HUDEP-2 (cell line): ENCODE results near the gene PPA2.

Experiments used
- DNase-seq, 76 experiments: peaks; one replicate each; lab custom pipeline; 2025; ENCODE audit not compliant: unreplicated experiment in 76 of 76; lab: John Stamatoyannopoulos, UW

Gene PPA2

DNA sequence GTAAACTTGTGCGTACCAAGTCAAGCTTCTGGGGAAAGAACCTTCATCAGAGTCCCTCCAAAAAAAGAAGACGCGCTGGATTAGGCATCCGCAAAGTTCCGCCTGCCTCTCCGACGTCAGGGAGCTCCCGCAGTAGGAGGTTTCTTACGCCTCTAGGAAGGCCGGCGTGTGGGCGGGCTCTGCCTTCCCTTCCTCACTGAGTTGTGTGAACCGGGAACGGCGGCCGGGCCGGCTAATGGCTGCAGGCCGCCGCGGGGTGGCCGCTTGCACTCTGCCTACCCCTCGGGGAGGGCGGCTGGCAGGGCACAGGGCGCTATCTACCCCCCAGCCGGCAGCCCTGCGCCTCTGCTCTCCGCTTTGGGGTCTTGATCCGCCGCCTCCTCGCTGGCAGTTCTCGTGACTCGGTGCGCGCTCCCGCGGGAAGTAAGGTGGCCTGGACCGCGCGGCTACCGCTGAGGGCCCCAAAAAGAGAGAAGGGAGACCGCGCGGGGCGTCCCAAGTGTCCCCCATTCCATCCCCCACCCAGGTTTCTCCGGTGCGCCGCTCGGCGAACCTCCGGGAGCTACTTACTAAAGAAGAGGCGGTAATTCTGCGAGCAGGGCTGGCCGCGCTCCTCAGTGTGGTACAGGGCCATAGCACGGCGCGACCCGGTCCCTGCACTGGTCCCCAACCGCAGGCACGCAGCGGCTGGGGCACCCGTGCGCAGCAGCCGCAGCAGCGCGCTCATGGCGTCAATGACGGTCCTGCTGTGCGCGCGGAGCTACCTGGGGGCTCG, at the start of gene PPA2:
Gene PPA2 (minus strand): TSS at position 739 of the 775 bp plus-strand sequence. CDS start 12 bp downstream, at position 727.
- peak in 75 of 76 experiments; percentile 3 to 85 (median 71) for DNase-seq

DNA sequence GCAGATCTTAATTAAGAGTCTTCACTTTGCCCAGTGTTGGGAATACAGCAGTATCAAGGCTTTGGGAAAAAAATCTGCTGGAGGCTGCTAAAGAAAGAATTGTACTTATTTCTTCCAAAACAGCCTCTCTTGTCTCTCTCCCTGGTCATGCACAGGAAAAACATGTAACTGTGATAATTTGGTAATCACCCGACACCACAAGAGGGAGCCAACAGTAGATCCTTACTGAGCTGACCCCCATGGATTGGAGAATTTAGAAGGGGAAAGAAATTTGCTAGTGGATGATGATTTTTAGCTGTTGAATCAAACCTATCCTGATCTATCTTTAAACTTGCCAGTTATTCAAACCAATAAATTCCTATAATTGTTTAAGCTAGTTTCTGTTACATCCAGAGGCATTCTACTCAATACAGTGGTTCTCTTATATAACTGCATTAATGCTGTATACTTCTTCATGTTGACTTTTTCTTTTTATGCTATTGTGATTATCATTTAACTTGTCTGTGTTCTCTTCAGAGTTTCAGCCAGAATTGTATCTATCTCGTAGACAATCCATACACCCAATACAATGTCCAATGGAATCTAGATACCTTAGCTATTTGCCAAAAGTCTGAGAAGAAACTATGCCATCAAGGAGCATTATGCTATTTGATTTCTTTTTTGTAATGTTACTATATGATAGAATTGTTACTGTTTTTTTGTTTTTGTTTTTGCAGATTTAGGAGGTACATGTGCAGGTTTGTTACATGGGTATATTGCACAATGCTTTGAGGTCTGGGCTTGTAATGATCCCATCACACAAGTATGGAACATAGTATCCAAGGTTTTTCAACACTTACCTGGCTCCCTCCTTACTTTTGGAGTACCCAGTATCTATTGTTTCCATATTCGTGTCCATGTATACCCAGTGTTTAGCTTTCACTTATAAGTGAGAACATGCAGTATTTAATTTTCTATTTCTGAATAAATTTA, 47.2 kb upstream of the PPA2 start:
- DNase-seq: peak in 27 of 76 experiments; percentile 1 to 59 (median 14)

DNA sequence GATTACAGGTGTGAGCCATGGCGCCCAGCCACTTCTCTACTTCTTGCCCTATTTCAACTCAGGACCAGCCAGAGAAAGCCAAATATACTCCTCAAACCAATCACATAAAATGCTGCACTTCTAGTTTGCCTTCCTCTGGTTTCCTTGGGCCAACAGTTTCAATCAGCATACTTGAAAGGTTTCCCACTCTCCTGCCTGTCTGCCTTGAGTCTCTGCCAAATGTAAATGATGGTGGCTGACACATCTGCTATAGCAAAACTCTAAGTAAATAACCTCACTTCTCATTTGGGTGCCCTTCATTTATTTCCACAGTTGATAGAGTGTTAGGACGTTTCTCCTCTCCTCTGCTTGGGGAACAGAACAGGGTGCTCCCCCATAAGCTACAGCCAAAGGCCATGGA, 36.4 kb upstream of the PPA2 start:
- DNase-seq: no peak

DNA sequence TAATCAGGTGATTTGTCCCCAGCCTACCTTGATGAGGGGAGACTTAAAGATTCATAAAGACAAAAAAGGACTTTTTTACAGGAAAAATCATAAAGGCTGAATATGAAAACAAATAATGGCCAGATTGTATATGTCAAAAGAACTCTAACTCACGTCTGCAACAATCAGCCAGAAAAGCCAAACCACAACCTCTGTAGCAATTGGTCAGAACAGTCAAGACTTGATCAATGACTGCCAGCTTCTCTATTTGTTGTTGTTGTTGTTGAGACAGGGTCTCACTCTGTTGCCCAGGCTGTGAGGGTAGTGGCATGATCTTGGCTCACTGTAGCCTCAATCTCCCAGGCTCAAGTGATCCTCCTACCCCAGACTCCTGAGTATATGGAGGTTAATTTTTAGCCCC, 35.9 kb upstream of the PPA2 start:
- DNase-seq: no peak

DNA sequence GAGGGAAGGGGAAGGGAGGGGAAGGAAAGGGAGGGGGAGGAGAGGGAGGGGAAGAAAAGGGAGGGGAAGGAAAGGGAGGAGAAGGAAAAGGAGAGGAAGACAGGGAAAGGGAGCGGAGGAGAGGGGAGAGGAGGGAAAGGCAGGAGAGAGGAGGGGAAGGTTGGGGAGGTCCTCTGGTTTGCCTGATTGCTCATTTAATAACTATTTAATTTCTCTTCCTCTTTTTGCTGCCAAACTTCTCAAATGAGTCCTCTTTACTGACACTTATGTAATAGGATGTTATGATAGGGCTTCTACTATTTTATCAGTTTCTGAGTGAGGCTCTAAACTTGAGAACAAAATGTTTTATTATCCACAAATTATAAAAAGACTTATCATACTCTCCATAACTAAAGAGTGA, 35.4 kb upstream of the PPA2 start:
- no peak for DNase-seq

DNA sequence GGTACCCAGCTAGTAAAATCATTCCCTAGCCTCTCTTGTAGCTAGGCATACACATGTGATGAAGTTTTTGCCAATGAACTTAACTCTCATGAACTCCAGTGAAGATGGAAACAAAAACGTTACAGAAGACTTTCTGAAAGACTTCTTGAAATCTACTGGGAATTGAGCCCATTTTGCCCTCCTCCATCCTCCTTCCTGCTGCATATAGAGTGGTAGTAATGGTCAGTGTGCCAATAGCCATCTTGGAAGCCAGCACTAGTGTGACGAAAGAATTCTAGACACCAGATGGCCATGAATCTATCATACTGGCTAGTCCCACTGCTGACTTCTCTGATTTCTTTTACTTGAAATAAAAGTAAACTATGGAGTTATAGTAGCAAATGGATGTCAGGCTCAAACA, 30.9 kb upstream of the PPA2 start:
- no peak for DNase-seq

DNA sequence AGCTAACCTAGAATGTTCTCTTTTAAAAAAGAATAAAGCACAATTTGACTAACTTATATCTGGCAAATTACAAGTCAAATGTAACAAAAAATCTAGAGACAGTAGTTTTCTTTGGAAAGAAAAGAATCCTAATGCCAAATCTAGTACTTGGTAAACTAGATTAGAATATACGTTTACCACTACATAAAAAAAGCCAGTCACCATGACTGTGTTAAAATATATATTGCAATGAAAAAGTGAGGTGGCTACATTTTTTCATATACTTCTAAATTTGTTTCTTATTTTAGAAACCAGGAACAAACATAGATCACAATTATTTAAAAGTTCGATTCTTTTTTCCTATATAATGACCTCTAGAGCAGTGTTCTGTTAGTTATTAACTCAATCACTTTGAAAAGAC, 29.6 kb upstream of the PPA2 start:
- DNase-seq: no peak

DNA sequence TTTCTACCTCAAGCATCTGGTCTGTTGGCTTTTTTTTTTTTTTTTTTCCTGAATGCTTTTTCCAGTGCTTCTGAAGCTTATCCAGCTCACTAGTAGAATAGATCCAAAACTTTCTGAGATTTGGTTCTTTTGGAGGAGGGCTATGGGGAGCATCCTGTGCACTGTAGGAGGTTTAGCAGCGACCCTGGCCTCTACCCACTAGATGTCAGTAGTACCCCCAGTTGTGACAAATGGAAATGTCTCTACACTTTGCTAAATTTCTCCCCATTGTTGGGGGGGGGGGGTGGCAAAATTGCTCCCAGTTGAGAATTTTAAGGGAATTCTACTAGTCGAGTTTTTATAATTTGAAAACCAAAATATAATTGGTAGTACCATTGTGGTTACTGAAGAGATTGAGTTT, 23.0 kb upstream of the PPA2 start:
- DNase-seq: no peak

DNA sequence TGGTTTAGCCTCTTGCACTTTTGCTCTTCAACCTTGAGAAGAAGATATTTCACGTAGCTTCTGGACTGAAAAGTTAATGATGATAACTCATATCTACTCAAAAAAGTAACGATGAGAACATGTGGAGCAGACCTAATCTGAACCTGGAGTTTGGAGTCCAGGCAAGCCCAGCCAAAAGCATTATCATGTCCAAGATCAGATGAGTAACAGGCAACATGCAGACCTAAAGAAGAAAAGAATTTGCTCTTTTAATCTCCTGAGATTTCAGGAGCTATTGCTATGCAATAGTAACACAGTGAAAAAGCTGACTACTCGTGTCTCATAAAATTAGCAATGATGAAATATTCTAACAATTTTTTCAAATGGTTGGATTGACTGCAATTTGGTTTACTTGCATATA, 21.8 kb upstream of the PPA2 start:
- DNase-seq: no peak

DNA sequence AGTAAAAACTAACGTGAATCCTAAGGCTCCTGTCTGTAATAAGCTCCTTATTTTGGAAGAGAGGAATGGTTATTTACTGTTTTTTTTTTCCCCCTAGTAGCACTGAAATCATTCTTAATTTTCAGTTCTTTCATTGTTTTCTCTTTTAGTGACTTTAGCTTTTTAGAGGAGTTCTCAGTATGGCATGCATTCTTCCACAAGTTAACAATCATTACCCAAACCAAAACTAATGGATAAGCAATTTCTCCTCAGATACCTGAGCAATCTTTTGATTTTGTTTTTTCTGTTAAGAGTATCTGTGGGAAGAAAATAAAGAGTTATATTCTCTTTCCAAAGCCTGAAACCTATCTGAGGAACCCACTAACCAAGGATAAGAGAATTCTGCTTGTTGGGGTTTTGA, 16.7 kb upstream of the PPA2 start:
- no peak for DNase-seq

DNA sequence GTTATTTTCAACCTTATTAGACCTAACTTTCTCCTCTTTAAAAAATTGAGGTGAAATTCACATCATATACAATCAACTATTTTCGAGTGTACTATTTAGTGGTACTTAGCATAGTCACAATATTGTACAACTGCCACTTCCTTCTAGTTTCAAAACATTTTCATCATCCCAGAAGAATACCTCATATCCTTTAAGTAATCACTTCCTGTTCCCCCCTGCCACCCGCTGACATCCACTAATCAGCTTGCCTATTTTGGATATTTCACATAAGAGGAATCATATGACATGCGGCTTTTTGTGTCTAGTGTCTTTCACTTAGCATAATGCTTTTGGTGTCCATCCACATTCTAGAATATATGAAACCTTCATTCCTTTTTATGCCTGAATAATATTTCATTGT, 10.0 kb upstream of the PPA2 start:
- no peak for DNase-seq

DNA sequence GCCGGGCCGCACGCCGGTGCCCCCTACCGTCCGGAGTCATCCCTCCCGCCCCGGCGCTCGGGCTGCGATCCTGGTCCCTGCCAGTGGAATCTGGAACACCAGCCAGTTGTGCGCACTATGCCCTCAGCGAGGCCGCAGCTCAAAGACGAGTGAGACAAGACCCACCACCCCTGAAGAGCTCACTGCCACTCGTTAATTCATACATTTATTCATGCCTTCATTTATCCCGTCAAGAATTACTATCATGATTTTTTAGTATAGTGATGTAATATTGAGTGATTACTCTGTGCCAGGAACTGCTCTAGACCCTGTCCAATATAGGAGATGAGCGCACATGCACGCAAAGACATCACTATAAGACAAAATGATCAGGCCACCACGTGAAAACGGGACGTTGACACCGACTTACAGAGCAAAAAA, 247 bp upstream of the PPA2 start:
- peak in 33 of 76 experiments; percentile 26 to 87 (median 73) for DNase-seq

DNA sequence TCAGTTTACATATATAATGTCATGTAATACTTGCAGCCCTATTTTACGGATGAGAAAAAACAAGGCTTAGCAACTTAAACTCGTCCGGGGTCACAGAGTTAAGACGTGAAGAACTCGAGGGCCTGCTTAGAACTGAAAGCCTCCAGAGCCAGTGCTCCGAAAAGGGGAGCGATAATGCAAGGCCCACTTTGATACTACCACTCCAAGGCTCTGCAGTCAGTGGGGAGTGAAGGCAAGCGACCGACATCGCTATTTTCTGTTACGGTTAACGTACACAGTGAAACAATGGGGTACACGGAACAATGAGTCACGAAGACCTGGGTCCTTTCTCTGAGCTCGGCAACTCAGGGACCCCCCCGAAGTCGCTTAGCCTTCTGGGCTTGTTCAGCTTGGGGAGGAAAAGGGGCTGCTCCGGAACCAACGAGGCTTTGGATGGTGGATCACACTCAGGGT, 965 bp downstream of the PPA2 start:
- DNase-seq: peak in 15 of 76 experiments; percentile 10 to 69 (median 30)

DNA sequence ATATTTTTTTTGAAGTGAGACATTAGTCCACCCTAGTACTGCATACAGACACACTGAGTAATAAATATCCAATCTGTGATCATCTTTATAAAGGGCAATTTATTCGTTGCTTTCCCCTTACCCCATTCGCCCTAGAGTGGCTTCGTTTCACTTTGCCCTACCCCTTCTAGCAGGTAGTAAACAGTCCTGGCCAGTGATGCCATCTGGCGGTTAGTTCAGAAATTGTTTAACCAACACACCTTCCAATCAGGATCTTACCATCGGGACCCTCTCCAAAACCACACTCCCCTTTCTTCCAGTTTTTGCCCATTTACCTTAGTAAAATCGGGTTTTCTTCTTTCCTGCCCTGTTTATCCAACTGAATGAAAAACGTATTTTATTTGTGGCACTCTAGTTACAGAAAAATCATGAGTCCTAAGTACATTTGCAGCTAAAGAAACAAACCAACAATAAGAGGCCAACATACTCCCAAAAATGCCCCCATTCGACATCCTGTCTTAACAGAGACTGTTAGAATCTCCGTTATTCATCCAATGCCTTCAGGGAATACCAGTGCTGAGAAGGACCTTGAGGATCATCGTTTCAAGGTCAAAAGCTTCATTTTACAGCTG, 2.2 kb downstream of the PPA2 start:
- DNase-seq: peak in 72 of 76 experiments; percentile 3 to 84 (median 50)

DNA sequence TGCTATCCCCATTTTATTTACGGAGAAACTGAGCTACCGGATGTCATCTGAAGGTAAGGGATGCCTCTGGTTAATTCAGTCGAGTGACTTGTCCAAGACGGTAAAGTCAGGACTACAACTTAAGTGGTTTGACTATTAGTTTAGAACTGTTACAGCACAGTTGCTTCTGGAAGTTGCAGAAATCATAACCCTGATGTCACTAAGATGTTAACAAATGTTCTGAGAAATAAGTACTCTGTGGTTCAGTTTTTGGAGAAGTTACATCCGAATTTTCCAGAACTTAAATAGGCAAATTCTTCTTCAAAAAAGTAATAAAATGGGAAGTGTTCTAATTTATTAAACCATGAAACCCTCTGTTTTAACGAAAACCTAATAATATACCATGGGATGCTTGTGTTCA, 3.1 kb downstream of the PPA2 start:
- no peak for DNase-seq

DNA sequence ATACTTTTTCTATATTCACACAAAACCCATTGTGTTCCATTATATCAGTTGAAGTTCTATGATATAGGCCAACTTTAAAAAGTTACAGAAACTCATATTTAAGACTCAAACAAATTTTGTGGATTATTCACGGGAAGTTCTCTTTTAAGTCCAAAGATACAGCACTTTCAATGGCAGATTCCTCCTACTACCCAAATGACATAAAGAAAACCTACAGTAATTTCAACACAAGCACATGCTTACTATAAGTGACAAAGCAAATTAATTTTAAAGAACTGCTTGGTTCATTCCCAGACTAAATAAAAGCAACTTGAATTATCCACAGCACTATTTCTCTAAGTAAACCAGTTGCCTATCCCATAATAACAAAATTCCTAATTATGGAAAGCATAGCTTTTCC, 4.1 kb downstream of the PPA2 start:
- no peak for DNase-seq

DNA sequence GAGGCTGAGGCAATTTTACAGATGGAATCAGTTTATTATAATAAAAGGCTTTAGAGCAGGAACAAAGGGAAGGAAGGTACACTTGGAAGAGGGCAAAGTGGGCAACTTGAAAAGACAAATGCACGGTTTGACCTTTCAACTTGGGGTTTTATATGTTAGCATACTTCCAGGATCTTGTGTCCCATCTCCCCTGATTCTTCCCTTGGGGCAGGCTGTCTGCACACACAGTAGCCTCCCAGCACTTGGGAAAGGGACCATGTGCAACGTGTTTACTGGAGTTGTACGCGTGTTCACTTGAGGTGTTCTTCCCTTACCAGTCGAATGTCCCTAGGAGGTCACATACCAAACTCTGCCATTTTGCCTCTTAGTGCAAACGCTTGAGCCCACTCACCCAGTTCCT, 7.3 kb downstream of the PPA2 start:
- no peak for DNase-seq

DNA sequence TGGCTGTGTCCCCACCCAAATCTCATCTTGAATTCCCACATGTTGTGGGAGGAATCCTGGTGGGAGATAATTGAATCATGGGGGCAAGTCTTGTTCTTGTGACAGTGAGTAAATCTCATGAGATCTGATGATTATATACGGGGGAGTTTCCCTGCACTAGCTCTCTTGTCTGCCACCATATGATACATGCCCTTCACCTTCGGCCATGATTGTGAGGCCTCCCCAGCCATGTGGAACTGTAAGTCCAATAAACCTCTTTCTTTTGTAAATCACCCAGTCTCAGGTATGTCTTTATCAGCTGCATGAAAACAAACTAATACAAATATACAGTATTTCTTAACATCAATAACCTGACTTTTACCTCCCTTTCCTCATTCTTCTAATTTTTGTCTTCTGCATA, 9.3 kb downstream of the PPA2 start:
- peak in 1 of 76 experiments; percentile 3 for DNase-seq

DNA sequence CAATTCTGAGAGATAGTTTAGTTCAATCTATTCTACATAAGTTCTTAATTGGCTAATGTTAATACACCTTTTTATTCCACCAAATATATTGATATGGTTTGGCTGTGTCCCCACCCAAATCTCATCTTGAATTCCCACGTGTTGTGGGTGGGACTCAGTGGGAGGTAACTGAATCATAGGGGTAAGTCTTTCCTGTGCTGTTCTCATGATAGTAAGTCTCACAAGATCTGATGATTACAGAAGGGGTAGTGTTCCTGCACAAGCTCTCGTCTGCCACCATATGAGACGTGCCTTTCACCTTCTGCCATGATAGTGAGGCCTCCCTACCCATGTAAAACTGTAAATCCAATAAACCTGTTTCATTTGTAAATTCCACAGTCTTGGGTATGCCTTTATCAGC, 11.3 kb downstream of the PPA2 start:
- peak in 14 of 76 experiments; percentile 0 to 59 (median 14) for DNase-seq

DNA sequence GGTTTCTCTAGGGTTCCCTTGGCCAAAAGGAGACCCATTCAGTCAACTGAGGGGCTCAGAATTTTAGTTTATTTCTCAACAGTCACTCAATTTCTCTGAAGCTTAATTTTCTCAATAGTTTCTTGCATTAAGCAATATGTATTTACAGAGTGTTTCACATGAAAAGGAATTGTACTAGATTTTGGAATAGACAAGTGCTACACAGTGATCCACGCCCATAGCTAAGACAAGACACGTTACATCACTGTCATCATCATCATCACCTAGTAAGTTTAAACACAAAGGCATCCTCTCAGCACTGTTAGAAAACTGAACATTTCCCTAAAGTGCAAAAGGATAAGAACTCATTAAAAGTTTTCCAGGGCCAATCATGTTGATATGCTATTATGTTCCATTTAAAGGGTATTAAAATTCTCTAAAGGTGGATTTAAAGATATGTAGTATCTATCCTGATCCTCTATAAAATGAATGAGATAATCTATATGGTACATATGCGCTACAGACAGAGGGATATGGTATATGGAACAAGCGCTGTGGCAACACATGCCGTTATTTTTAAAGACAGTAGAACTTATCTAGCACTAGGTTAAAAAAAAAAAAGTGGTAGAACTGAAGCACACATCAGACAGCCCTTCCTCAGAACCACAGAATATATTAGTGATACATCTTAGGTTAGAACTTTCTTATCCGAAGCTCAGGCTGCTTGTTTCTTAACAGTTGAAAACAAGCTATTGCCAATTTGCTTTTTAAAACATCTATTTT, 12.1 kb downstream of the PPA2 start:
- DNase-seq: peak in 14 of 76 experiments; percentile 2 to 60 (median 21)
